Left cardiac atrium (tissue), 4 donors: ENCODE measurements around the gene ARL2BP. TPM values are rescaled to one million over a fixed set of nuclear protein-coding genes. Genes with fewer than 3 reads are reported as not detected.
A peak's percentile ranks its signal among the peaks of the same experiment; 100 is the strongest.

Experiments used
- ATAC-seq, 2 donors: fragments of 200-7000 bp; cut with Tn5 transposase; one replicate each; pipeline ENCODE4 v1.9.1; 2020; ENCODE audit warnings: mild to moderate bottlenecking in 2 of 2, moderate library complexity in 2 of 2
- DNase-seq: peaks from one replicate; pipeline ENCODE4 v3.0.0-alpha.2; 2020
- intact Hi-C, 2 donors: fragments of 100-400 bp; cut with DNase I; formaldehyde crosslinking; loops; one replicate each; pipeline versions ENCODE4 v1.14.1 to v1.15.1; 2022 to 2023
- total RNA-seq, 2 donors: library from RNA; stranded (reverse); fragmentation: NEBNext Ultra II Directional; extraction: Animal tissue kit (Norgen Biotek cat#: 25700); gene quantifications; one replicate each; pipeline ENCODE4 v1.2.1, GENCODE V29; 2021
- donor health status: DM: no; HTN: yes; CAD: no.
- donor health status: DM: no; HTN: yes; CAD: no; lungs with severe emphysema.
- donor health status: DM: yes; HTN: yes; CAD: no.
- donor health status: Dilated cardiomyopathy.

The ARL2BP gene
- total RNA-seq, 2 donors from 2014 or later: 52.3 to 60.3 TPM

DNA sequence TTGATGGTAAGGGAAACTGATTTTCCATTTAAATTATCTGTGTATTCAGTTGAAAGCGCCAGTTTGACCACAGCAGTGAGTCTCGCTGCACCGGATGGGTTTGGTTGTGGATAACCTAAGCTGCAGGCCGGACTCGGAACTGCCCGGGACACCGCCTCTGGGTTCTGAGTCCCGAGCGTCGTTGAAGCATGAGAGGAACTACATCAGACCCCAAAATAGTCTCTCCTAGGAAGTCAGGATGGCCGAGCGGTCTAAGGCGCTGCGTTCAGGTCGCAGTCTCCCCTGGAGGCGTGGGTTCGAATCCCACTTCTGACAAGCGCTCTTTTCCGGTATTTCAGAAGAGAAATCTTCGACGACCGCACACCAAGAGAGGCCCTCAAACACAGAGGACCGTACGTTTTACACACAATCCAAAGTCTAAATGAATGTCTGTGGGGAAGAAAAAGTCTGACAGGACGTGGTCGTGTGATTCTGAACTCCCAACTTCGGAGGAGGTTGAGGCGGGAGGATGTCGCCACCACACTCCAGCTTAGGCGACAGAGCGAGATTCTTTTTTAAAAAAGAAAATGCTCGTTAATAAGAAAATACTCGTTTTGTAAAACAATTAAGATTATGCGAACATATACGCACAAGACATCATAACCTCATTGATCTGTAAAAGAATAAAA, 54.8 kb downstream of the ARL2BP start:
- intact Hi-C loops: loop anchor here (2.0 to 10.0 kb wide), 5 partner anchors 55 to 222 kb away; partner anchors contain the start of genes ARL2BP (in 1 of the 2) and CX3CL1 (in 1 of the 2)
- DNase-seq (peak; percentile 91), ATAC-seq (peak; percentile 82 to 84)

- ATAC-seq (peak; percentile 92 to 94), DNase-seq (peak; percentile 99)
- intact Hi-C loops: loop anchor here (1.0 to 10.0 kb wide), 5 partner anchors 74 to 222 kb away; partner anchors contain the start of gene CX3CL1 (in 1 of the 2)
Measured at GRCh38 chr16:57300387-57301125, 55.5 kb downstream of the ARL2BP start.

DNA sequence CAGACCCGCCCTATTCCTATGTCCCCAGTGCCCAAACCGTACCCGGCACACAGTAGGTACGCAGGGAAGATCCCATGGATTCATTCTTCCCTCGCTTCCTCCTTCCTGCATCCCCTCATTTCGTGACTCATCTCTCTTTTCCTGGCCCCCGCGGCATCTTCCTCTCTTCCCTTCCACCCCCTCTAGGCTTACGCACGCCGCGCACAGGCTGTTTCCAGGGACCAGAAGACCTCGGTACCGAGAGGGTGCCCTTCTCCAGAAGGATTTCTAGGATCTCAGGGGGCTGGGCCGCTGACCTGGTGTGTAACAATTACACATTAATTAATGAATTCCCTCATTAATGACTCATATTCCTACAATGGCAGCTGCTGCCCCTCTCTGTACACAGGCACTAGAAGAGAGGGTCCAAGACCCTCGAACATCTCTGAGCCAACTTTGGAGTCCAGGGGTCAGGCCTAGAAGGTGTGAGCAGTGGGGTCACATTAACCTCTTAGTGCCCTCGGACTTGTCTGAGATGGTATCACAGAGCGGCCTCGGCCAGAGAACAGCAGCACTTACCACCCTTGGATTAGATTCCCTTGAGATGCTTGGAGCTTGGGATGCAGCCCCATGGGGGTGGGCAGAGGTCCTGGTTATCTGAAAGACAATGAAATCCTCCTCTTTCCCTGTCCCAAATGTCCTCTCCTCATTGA, 56.2 kb downstream of the ARL2BP start:
- no peak for ATAC-seq
- intact Hi-C loops: loop anchor here (1.0 to 10.0 kb wide), 5 partner anchors 74 to 221 kb away; partner anchors contain the start of gene CX3CL1 (in 1 of the 2)
- no peak for DNase-seq

Other genes starting within 250 kb of the ARL2BP start
- 10 to 100 TPM; 16.1 to 17.6 TPM for gene CPNE2, start 152.7 kb upstream of the ARL2BP start, total RNA-seq
- gene PSME3IP1, start 59.2 kb upstream of the ARL2BP start, total RNA-seq: 10 to 100 TPM; 52.2 to 60.3 TPM
- gene RSPRY1, start 58.9 kb upstream of the ARL2BP start, total RNA-seq: 10 to 100 TPM; 13.4 to 16.5 TPM
- 1 to 10 TPM; 5.0 to 8.2 TPM for gene PLLP, start 39.4 kb downstream of the ARL2BP start, total RNA-seq
- under 1 TPM; 0.06 to 0.10 TPM for gene CCL22, start 113.5 kb downstream of the ARL2BP start, total RNA-seq
- 10 to 100 TPM; 13.7 to 23.2 TPM for gene CX3CL1, start 127.2 kb downstream of the ARL2BP start, total RNA-seq
- gene CCL17, start 159.5 kb downstream of the ARL2BP start, total RNA-seq: not detected
- 10 to 100 TPM; 36.5 to 77.0 TPM for gene CIAPIN1, start 202.1 kb downstream of the ARL2BP start, total RNA-seq
- 100 to 1,000 TPM in 1 of 2 donors, 10 to 100 TPM in 1; 98.9 to 128 TPM for gene COQ9, start 202.2 kb downstream of the ARL2BP start, total RNA-seq
- gene POLR2C, start 217.4 kb downstream of the ARL2BP start, total RNA-seq: 10 to 100 TPM; 33.2 to 41.9 TPM
- gene DOK4, start 241.2 kb downstream of the ARL2BP start, total RNA-seq: 10 to 100 TPM; 14.2 to 14.5 TPM